Measurements from ENCODE around the gene ANKRD39.
"Not testable (repeated sequence)": the region's sequence is repeated elsewhere in the genome, so short reads cannot be mapped to it uniquely, and the experiment has no call there.

Gene ANKRD39

GRCh38 chr2:96857667-96858372 is at the start of gene ANKRD39:
Gene ANKRD39, minus strand, starts transcription at chr2:96858016. Its CDS starts 29 bp downstream, at chr2:96857987.
- in situ Hi-C loops (cut with HindIII; ENCODE audit: low sequenced_read_pairs) = no loop called here

DNA sequence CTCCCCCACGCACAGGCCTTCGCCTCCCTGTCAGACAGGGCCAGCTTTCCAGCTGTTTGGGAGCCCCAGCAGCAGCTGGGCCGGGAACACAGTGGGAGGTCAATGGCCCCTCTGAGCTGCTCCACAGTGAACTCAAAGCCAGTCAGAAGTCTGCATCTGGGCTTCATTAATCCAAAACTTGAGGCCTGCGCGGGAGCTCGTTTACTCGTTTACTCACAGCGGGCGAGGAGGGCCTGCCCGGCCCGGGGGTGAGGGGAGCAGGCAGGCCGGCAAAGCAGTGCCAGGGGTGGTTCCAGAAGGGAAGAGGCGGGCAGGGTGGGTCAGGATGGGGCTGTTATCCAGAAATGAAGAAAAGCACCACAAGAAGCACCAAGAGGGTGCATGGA is 48.9 kb upstream of the ANKRD39 start:
- in situ Hi-C loops (cut with HindIII; ENCODE audit: low sequenced_read_pairs) = no loop called here

GRCh38 chr2:96903815-96904214 is 46.0 kb upstream of the ANKRD39 start:
- in situ Hi-C loops (cut with HindIII; ENCODE audit: low sequenced_read_pairs) = no loop called here

DNA sequence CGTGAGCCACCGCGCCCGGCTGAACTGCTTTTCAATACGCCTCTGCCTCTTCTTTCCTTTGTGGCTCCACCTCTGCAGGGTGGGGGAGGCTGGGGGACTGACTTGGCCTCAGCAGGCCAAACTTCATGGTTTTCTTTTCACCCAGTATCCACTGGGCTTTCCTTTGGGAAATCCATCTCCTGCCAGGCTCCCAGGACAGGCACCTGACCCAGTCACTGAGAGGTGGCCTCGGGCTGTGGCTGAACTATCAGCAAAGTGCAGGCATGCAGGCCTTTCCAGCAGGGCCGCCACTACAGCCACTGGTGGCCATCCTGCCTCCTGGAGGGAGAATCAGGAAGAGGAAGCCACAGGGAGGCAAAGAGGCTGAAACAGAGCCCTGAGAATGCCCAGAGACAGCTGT is 45.5 kb upstream of the ANKRD39 start:
- in situ Hi-C loops (cut with HindIII; ENCODE audit: low sequenced_read_pairs) = no loop called here

DNA sequence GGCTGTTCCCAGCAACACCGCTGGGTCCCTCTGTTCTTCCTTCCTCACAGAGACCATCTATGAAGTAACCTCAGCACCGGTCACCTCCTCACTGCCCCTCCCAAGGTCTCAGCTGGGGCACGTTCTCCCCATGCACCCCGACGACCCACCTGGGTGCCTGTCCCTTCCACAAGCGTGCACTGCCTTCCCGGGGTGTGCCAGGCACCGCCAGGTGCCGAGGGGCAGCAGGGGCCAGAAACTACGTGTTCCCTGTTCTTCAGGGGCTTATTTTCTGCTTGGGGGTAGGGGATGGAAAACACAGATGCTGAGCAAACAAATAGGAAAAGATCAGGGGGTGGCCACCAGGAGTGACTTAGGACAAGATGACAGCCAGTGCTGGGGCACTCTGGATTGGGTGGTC is 42.4 kb upstream of the ANKRD39 start:
- in situ Hi-C loops (cut with HindIII; ENCODE audit: low sequenced_read_pairs) = no loop called here

GRCh38 chr2:96899413-96899741 is 41.6 kb upstream of the ANKRD39 start:
- in situ Hi-C loops (cut with HindIII; ENCODE audit: low sequenced_read_pairs) = no loop called here

DNA sequence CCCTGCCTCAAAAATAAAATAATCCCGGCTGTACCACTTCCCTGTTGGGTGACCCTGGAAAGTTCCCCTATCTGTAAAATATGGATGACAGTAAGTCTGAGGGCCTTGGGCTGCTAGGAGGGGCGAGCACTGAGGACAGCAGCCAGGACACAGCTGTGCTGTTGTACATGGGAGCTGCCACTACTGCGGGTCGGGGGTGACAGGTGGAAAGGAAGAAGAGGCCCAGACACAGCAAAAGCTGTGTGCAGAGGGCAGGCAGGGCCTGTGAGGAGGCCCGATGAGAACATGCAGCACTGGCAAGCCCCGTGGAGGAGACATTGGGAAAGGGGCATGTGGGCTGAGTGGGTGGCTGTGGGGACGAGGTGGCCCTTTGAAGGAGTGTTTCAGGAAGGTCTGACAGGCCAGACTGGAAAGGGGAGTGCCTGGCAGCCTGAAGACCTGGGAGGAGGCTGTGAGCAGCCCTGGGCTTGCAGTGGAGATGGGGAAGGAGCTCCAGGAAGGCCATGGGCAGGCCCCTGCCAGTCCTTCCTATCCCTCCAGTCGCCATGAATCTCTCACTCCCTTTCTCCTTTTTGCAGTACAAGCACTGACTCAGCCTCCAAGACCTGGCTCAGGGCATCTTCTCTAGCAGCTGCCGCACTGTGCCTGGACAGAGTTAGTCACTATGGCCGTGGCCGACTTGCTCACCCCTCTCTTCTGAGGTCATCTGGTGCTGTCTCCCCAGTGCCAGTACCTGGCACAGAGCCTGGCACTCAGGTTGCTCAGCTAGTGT is 41.0 kb upstream of the ANKRD39 start:
- in situ Hi-C loops (cut with HindIII; ENCODE audit: low sequenced_read_pairs) = no loop called here

GRCh38 chr2:96898135-96898505 is 40.3 kb upstream of the ANKRD39 start:
- in situ Hi-C loops (cut with HindIII; ENCODE audit: low sequenced_read_pairs) = no loop called here

GRCh38 chr2:96897491-96898134 is 39.8 kb upstream of the ANKRD39 start:
- in situ Hi-C loops (cut with HindIII; ENCODE audit: low sequenced_read_pairs) = no loop called here

GRCh38 chr2:96895746-96896651 is 38.2 kb upstream of the ANKRD39 start:
- in situ Hi-C loops (cut with HindIII; ENCODE audit: low sequenced_read_pairs) = no loop called here

- in situ Hi-C loops (cut with HindIII; ENCODE audit: low sequenced_read_pairs) = no loop called here
These were observed 37.4 kb upstream of the ANKRD39 start for GRCh38 chr2:96895032-96895745.

- in situ Hi-C loops (cut with HindIII; ENCODE audit: low sequenced_read_pairs) = no loop called here
These were observed 36.3 kb upstream of the ANKRD39 start for GRCh38 chr2:96894151-96894531.

DNA sequence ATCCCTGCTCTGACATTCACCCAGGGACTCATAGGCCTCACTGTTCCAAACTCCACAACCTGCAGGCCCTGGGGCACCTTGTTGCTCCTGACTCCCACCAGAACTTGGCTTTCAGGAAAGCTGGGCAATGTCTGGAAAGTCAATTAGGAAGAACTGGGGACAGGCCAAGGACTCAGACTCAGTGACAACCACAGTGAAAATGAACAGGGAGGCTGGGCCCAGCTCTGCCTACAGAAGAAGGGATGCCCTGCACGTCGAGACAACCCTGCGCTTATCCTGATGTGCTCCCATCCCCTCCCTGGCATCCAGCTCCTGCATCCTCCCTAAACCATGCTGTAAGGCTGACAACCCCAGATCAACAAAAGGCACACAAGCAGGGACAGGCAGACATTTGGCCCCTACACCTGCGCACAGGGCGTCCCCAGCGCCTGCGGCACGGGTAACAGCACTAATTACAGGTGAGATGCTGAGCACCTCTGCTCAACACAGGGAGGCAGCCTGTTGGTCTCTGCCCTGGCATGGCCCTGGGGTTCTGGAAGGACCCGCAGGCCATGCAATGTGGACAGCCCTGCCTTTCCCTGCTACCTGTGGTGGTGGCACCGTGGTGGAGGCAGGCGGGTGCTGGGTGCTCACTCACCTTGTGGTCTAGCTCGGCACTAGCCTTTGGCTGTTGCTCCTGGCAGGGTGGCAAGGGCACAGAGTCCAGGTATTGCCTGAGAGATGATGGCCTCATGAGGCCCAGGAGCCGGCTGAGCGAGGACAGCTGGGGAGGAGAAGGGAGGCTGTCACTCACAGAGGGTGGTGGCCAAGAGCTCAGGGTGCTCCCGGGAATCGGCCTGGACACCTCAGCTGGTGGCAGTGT is 35.7 kb upstream of the ANKRD39 start:
- in situ Hi-C loops (cut with HindIII; ENCODE audit: low sequenced_read_pairs) = no loop called here

DNA sequence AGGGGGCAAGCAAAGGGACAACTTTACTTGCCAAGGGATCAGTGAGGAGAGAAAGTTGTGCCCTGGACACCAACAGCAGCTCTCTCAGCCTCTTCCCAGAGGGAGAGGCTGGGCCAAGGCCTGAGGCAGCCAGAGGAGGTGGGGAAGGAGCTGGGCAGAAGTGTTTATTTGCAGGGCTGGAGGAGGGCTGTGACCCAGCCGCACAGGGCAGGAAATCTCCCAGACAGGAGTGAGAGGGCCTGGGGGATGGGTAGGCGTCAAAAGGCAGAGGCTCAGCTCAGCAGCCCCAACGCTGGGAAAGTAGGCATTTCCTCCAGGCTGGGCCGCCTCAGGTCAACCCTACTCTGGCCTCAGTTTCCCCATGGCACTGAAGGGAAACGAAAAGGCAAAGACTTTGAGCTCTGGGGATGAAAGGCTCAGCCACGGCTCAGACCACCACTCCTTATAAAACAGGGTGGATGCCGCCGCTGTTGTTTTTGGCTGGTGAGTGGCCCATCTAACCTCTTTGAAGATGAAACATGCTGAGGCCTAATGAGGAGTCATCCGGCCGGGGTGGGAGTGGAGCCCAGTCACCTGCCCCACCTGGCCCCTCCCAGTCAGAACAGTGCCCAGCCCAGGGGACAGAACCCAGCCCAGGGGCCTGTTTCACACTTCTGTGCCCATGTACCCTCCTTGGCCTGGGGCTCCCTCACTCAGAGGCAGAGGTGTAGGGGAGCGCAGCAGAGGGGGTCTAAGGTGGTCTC is 33.9 kb upstream of the ANKRD39 start:
- in situ Hi-C loops (cut with HindIII; ENCODE audit: low sequenced_read_pairs) = no loop called here

DNA sequence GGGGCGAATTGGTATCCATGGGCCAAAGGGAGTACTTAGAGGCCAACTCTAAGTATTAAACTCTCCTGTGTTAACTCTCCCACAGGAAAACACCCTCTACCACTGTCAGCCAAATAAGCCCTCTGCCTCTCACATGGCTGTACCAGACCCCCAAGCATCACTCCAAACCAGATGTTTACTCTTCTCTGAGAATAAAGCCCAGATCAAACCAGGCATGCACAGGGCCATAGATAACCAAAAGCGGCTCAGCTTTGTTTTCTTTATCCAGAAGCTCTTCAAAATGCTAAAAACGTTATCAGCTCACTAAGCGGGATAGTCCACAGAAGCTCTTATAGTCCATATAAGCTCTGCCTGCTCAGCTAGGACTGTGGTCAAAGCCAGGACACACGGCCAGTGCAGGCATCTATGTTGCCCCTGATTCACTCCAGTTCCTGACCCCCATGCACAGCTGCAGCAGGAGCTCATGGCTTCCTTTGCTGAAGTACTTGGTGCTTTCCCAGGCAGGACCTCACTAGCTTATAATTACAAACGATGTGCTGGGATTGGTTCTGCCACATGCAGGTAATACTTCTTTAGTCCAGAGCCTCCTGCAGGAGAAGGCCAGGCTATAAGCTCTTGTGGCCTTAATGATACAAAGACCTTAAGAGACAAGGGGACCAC is 33.0 kb upstream of the ANKRD39 start:
- in situ Hi-C loops (cut with HindIII; ENCODE audit: low sequenced_read_pairs) = no loop called here

DNA sequence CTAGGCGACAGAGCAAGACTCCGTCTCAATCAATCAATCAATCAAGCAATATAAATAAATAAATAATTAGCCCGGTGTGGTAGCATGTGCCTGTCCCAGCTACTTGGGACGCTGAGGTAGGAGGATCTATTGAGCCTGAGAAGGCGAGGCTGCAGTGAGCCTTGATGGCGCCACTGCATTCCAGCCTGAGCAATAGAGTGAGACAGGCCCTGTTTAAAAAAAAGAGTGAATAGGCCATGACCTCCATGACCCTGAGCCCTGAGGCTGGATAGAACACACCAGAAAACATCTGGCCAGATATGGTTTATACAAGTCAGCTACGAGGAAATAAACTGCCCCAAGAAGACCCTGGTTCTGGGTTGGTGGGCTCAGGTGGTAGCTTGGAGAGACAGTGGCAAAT is 32.4 kb upstream of the ANKRD39 start:
- in situ Hi-C loops (cut with HindIII; ENCODE audit: low sequenced_read_pairs) = no loop called here

GRCh38 chr2:96889502-96889901 is 31.7 kb upstream of the ANKRD39 start:
- in situ Hi-C loops (cut with HindIII; ENCODE audit: low sequenced_read_pairs) = not testable (repeated sequence)
